ENCODE data around the gene BRSK2.

DNA sequence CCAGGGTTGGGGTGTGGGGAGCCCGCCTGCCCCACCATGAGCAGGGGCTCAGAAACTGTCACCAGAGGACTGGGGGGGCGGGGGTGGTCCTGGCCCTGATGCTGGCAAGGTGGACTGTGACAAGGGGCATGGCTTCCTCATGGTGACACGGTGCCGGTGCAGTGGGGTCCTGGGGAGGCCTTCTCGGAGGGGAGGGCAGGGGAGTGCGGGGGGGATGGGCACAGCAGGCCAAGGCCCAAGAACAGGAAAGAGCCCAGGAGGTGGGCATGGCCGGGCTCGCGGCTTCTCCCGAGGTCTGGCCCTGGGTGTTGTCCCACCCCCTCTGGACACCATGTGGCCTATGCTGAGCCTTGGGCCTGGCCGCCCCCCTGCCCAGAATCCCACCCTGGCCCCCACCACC, 49.6 kb downstream of the BRSK2 start:
- TF ChIP-seq, protein P1, sequence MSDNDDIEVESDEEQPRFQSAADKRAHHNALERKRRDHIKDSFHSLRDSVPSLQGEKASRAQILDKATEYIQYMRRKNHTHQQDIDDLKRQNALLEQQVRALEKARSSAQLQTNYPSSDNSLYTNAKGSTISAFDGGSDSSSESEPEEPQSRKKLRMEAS (IDR thresholded peaks at IDR 0.05; ENCODE audit: low read depth), result no peak
- TF ChIP-seq, protein P2, sequence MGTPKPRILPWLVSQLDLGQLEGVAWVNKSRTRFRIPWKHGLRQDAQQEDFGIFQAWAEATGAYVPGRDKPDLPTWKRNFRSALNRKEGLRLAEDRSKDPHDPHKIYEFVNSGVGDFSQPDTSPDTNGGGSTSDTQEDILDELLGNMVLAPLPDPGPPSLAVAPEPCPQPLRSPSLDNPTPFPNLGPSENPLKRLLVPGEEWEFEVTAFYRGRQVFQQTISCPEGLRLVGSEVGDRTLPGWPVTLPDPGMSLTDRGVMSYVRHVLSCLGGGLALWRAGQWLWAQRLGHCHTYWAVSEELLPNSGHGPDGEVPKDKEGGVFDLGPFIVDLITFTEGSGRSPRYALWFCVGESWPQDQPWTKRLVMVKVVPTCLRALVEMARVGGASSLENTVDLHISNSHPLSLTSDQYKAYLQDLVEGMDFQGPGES (IDR thresholded peaks at IDR 0.05; ENCODE audit: low read depth, low read length), result no peak
- TF ChIP-seq JUND (IDR thresholded peaks at IDR 0.05), result no peak
- TF ChIP-seq, protein P3, sequence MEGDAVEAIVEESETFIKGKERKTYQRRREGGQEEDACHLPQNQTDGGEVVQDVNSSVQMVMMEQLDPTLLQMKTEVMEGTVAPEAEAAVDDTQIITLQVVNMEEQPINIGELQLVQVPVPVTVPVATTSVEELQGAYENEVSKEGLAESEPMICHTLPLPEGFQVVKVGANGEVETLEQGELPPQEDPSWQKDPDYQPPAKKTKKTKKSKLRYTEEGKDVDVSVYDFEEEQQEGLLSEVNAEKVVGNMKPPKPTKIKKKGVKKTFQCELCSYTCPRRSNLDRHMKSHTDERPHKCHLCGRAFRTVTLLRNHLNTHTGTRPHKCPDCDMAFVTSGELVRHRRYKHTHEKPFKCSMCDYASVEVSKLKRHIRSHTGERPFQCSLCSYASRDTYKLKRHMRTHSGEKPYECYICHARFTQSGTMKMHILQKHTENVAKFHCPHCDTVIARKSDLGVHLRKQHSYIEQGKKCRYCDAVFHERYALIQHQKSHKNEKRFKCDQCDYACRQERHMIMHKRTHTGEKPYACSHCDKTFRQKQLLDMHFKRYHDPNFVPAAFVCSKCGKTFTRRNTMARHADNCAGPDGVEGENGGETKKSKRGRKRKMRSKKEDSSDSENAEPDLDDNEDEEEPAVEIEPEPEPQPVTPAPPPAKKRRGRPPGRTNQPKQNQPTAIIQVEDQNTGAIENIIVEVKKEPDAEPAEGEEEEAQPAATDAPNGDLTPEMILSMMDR (IDR thresholded peaks at IDR 0.05), result no peak
- no peak for TF ChIP-seq MEF2A (IDR thresholded peaks at IDR 0.05; ENCODE audit: borderline replicate concordance, low read depth)
- no peak for TF ChIP-seq SIN3A (IDR thresholded peaks at IDR 0.05; ENCODE audit: borderline replicate concordance, low read depth, low read length)
- TF ChIP-seq EP300 (IDR thresholded peaks at IDR 0.05; ENCODE audit: borderline replicate concordance in 1 of 2, low read depth in 1 of 2, low read length in 1 of 2), result no peak
- TF ChIP-seq, protein P4, sequence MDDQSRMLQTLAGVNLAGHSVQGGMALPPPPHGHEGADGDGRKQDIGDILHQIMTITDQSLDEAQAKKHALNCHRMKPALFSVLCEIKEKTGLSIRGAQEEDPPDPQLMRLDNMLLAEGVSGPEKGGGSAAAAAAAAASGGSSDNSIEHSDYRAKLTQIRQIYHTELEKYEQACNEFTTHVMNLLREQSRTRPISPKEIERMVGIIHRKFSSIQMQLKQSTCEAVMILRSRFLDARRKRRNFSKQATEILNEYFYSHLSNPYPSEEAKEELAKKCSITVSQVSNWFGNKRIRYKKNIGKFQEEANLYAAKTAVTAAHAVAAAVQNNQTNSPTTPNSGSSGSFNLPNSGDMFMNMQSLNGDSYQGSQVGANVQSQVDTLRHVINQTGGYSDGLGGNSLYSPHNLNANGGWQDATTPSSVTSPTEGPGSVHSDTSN (IDR thresholded peaks at IDR 0.05), result no peak
- no peak for TF ChIP-seq YY1 (IDR thresholded peaks at IDR 0.05; ENCODE audit: low read depth)
- TF ChIP-seq, protein P5, sequence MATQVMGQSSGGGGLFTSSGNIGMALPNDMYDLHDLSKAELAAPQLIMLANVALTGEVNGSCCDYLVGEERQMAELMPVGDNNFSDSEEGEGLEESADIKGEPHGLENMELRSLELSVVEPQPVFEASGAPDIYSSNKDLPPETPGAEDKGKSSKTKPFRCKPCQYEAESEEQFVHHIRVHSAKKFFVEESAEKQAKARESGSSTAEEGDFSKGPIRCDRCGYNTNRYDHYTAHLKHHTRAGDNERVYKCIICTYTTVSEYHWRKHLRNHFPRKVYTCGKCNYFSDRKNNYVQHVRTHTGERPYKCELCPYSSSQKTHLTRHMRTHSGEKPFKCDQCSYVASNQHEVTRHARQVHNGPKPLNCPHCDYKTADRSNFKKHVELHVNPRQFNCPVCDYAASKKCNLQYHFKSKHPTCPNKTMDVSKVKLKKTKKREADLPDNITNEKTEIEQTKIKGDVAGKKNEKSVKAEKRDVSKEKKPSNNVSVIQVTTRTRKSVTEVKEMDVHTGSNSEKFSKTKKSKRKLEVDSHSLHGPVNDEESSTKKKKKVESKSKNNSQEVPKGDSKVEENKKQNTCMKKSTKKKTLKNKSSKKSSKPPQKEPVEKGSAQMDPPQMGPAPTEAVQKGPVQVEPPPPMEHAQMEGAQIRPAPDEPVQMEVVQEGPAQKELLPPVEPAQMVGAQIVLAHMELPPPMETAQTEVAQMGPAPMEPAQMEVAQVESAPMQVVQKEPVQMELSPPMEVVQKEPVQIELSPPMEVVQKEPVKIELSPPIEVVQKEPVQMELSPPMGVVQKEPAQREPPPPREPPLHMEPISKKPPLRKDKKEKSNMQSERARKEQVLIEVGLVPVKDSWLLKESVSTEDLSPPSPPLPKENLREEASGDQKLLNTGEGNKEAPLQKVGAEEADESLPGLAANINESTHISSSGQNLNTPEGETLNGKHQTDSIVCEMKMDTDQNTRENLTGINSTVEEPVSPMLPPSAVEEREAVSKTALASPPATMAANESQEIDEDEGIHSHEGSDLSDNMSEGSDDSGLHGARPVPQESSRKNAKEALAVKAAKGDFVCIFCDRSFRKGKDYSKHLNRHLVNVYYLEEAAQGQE (IDR thresholded peaks at IDR 0.05; ENCODE audit: low read depth, low read length), result no peak
- TF ChIP-seq RAD21 (IDR thresholded peaks at IDR 0.05; ENCODE audit: low read length), result no peak
- no peak for TF ChIP-seq RFX5 (IDR thresholded peaks at IDR 0.05; ENCODE audit: low read length)
- TF ChIP-seq TAF1 (IDR thresholded peaks at IDR 0.05; ENCODE audit: borderline replicate concordance, low read depth, low read length), result no peak
